NCI-H146 treated with DMSO at 0.1 percent for 48 hours (cell line): ENCODE results near the gene FMN1.
"Not testable (repeated sequence)": the region's sequence is repeated elsewhere in the genome, so short reads cannot be mapped to it uniquely, and the experiment has no call there.

Source experiments
- DNase-seq: peaks from one replicate; lab custom pipeline; 2025; ENCODE audit not compliant: unreplicated experiment; lab: John Stamatoyannopoulos, UW

Gene FMN1

DNA sequence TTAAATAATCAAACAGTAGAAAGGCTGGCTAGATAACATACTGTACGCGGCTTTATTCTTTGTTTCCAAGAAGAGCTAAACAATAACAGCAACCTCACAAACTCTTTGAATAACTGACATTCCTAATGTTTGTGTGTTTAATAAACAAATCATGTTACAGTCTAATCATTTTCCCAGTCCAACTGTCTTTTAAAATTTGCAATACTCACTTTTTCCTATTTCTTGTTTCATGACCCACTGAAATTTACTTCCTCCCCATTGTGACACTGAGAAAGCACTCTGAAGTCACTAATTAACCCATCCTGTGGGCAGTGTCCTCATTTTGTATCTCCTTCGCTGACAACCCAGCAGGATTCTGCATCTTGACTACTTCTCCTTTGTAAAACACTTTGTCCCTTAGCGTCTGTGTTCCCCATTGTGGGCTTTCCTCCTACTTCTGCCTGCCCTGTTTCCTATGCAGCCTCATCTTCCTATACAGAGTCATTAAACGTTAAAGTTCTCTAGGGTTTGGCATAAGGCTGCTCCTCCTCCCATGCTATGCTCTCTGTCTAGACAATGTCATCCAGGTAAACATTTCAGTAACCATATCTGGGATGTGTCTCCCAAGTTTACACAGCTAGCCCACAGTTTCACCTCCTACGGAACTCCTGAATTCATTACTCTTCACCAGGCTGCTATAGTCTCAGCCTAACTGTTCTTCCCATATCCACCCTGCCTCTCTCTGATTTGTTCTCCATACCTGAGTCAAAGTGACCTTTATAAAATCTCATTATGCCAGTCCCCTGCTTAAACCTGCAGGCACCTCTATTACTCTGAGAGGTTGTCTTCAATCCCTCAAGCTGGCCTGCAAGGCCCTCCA, 327.8 kb downstream of the FMN1 start:
- no peak for DNase-seq

DNA sequence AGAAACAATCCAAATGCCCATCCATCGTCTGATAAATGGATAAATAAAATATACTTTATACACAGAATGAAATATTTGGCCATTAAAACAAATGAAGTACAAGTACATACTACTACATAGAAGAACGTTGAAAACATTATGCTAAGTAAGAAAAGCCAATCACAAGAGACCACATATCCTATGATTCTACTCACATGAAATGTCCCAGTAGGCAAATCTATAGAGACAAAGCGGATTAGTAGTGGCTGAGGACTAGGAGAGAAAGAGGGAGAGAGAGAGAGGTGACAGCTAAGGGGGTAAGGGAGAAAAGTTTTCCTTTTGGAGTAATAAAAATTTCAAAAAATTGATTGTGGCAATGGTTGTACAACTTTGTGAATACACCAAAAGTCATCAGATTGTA, 329.7 kb downstream of the FMN1 start:
- DNase-seq: no peak

DNA sequence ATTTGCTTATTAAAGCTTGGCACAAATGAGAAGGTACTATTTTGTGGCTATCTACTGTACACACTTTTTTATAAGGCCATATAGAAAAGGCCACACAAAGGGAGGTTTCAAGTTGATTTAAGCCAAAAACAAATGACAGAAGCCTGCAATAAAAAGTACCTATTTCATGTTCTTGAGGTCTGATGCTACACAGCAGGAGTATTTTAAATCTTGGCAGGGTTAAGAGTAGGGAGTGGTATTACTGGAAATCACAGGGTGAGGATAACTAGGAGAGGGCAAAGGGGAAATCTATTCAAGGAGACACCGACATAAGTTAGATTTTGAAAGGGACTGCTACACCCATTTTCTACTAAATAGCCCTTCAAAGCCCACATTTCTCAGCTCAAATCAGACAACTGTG, 330.5 kb downstream of the FMN1 start:
- no peak for DNase-seq

DNA sequence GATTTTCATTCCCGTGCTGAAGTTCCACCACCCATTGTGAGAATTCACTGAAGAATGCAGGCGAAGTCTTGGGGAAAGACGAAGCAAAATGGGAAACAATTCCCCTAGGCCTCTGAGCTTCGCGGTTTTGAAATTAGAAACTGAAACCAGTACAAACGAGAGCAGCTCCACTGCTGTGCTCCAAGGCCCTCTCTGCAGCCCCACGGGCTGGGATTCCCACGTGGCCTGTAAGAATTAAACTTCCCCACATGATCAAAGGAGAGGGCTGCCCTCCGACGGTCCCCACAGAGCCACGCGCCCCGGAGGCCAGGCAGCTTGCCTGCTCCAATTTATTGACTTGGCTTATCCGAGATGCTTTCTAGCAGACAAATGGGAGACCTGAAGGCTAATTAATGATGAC, 332.8 kb downstream of the FMN1 start:
- DNase-seq: no peak

DNA sequence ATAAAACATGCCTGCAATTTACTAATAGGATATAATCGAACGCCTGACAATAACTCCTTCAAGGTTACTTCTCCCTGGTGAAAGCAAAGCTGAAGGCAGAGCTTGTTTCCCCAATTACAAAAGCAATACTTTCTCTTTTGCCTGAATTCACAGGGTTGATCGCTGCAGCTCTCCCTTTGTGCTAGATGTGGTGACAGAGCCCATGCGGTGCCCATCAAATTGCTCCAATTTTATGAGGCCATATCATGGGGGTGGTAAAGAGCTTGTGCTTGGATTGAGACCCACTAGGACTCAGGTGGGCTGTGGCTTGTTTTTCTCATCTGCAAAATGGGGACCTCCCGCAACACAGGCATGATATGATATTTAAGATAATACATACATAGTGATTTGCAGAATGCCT, 333.3 kb downstream of the FMN1 start:
- DNase-seq: no peak

DNA sequence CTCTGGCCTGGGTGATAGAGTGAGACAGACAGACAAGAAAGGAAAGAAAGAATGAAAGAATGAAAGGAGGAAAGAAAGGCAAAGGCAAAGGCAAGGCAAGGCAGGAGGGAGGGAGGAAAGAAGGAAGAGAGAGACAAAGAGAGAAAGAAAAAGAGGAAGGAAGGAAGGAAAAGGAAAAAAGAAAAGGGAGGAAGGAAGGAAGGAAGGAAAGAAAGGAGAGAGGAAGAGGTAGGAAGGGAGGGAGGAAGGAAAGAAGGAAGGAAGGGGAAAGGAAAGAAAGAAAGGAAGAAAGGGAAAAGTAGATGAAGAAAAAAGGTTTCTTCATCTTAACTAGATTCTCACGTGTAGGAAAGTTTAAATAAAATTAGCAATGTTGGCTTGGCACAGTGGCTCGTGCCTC, 334.5 kb downstream of the FMN1 start:
- DNase-seq: no peak

DNA sequence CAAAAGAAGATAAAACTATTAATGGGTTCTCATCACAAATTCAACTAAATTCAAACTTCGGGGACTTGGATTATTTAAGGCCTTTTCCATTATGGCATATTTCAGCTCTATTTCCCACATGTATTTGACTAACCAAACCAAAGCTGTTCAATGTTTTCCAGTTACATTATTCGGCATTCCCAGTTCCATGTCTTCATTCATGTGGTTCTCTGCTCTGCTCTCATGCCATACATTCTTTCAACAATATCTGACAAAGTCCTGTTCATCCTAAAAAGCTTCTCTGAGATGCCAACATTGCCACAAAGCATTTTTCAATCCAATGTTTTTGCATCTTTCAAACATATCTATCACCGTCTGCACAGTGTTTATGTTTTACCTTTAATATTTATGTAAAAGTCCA, 335.3 kb downstream of the FMN1 start:
- no peak for DNase-seq

DNA sequence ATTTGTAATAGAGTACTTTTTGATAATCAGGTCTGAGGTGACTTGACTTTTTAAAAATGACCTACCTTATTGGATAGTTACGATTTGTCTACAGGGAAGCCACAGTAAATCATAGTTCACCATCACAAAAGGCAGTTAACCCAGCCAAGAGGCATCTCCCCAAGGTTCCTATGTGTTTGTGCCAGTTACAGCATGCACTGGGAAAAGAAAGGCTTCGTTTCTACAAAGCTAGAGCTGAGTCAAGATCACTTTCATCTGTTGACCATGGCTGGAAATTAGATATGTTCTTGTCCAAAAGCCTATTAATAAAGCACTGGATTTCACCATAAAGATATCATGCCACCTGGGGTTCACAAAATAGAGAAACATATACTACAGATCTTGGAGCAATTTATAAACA, 336.8 kb downstream of the FMN1 start:
- DNase-seq: no peak

DNA sequence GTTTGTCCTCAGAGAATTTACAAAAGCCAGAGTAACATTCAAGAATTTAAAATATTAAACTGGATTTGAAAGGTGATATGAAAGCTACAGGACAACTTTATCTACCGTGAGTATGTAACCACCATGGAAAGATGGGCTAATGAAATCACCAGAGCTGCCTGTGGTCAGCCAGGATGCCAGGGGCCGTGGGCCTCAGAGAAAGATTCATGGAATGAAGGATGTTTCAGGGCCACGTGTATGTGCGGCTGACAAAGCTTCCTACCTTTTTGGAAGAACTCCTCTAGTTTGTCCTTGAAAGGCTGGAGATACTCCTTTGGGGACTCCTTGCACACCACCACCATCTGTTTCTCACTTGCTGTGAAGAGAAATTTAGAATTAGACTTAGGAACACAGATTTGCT, 337.8 kb downstream of the FMN1 start:
- no peak for DNase-seq

DNA sequence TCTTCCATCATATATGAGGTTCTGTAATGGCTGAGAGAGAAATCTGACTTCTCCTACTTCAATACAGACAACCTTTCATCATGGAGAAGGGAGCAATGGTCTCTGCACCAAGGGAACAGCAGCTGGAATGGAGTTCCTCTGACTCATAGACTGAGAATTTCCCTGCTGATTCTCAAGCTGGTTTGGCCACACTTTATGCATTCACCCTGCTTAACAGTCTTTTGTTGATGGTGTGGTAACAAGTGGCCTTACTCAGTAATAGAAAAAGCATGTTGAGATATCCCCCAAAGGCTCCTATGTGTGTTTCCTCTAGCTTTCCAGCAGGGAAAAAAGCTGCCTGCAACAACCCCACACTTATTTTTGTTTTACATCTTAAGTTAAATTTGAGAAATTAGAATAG, 338.6 kb downstream of the FMN1 start:
- DNase-seq: no peak

DNA sequence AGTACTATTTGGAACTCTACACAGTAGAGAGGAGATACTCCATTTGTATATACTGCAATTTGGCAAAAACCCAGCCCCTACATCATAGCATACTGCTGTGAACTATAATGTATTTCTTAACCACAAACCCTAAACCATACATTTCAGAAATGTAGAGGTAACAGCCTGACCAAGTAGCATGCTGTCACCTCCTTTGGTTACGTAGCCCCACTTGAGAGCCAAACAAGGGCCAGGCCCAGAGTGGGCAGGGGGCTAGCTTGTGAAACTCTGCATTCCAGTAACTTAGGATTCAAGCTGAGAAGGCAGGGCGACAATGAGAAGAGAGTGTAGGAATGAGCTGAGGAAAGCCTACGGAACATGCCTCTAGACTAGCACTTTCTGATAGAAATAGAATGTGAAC, 340.9 kb downstream of the FMN1 start:
- no peak for DNase-seq

DNA sequence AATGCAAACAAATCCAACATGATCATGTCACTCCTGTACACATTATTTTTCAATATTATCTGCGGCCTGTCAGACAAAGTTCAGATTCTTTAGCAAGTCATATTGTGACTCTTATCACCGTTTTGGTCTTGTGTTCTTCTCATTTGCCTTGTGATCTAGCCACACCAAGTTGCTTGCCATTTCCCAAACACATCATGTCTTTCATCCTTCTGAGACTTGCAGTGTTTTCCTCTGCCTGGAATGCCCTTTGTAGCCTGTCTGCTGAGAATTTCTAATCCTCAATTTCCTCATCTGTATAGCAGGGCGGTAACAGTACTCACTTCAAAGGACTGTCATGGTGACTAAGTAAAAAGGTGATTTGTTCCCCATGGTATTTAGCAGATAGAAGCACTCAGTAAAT, 341.7 kb downstream of the FMN1 start:
- no peak for DNase-seq

DNA sequence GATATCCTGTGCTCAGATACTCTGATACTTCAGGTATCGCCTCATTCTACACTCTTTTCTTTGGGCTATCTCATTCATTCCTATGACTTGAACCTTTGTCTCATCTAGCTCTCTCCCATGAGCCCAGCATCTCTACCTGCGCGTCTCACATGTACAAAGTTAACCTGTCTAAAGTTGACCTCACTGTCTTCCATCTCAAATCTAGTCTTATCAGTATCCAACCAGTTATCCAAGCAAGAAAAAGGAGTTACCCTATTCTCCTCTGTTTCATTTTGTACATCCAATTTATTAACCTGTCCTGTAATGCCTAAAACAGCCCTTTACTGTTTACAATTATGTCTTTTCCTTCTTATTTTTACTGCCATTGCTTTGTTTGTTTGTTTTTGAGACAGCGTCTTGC, 342.5 kb downstream of the FMN1 start:
- no peak for DNase-seq

DNA sequence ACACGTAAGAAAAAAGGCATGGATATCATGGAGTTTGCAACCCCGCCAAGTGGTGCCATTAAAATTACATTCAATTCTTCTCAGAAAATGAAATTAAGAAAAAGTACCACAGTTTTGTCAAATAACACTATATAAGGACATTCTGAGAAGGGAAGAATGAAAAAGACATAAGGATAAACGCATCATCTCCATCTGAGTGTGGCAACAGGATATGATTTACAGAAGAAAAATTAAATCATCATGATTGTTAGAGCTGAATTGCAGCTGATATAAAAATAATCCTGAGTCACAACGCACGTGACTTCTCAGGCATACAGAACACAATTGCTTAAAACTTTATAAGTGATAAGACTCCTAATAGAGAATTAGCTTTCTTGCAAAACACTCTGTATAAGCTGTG, 342.9 kb downstream of the FMN1 start:
- DNase-seq: no peak

DNA sequence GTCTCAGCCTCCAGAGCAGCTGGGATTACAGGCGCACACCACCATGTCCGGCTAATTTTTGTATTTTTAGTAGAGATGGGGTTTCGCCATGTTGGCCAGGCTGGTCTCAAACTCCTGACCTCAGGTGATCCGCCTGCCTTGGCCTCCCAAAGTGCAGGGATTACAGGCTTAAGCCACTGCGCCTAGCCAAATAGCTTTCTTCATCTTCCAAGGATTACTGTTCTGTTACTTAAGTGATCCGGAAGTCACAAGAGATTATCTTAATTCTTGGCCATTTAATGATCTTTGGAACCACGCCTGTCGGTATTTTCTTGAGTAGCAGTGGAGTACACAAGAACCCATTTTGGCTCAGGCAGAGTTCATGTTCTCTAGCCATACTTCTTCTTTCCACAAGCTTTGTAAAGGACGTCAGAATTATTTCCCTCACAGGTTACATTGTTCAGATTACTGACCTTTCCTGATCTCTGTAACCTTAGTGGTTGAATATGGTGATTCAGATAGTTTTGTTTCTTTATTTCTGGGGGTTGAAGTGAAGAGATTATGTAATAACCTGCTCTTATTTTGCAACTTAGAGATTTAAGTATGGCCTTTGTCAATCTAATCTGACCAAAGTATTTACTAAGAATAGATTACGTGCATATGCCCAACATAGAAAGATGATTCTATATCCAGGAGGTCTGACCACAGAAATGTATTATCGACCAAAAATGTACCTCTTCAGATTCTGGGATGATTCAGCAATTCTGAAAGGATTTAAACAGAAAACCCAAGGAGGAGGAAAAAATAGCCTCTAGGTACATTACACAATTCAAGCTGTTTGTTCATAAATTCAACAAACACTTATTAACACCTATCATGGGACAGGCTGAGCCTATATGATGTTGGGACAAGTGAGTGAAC, 344.5 kb downstream of the FMN1 start:
- no peak for DNase-seq

DNA sequence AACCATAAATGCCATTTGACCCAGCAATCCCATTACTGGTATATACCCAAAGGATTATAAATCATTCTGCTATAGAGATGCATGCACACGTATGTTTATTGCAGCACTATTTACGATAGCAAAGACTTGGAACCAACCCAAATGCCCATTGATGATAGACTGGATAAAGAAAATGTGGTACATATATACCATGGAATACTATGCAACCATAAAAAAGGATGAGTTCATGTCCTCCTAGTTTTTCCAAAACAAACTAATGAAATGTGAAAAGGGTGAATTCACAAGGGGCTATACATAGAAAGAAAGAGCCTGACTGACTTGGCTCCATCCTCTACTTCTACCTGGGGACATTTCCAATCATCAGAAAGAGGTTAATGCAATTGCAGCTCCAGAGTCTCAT, 347.8 kb downstream of the FMN1 start:
- DNase-seq: not testable (repeated sequence)

DNA sequence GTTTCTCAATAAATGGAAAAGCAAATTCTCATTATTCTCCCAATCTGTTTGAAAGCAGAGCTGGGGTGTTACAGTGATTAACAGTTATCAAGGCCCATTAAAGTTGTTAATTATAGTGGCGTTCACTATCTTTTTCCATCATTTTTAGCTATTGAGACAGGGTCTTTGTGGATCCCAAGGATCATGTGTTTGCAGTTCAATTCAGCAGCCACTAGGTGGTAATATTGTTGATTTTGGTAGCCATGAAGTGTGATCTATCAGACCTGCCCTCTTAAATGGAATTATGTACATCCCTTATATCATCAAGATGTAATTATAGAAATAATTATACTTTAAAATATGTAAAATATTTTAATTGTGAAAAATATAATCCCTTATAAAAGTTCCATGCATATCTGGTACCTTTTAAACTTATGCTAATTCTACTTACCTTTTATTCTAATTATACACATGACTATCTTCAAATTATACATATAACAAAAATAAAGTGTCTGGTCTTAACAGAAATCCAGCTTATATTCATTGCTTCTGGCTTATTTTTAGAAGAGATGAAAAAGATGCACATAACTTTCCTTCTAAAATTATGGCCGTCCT, 350.3 kb downstream of the FMN1 start:
- no peak for DNase-seq

DNA sequence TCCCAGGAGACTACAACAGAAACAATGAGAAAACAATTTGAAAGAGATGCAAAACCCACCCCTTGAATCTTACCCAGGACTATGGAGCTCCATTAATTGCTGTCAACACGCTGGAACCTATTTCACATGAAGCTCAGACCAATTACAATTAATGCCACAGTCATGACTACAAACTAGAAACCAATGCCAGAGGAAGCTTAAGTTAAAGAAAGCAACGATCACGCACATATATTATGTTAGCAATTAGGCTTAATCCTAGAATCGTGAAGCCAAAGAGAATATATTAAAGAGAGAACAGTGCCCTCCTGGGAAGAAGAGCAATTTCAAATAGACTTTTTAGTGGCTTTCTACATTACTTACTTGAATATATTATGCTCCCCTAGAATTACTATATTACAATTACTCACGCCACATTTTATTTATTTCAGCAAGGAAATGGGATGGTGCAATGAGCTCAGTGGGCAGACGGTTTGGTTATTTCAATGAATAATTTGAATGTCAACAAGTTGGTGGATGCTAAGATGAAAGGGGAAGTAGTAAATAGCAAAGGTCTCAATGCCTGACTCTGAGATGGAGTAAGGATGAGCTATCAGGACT, 351.2 kb downstream of the FMN1 start:
- DNase-seq: no peak

DNA sequence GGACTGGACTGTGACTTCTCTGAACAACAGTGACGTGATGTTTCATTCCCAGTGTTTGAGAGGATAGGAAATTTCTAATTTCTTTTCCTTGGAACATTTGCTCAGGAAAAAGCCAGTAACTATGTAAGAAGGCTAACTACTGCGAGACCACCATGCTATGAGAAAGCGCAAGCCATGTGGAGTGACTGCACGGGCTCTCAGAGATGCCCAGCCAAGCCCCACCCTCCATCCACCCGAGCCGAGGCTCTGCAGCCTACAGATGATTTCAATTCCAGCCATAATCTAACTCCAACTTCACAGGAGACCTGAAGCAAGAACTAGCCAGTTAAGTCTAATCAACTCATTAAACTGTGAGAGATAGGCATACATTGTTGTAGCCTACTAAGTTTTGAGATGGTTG, 352.4 kb downstream of the FMN1 start:
- no peak for DNase-seq

DNA sequence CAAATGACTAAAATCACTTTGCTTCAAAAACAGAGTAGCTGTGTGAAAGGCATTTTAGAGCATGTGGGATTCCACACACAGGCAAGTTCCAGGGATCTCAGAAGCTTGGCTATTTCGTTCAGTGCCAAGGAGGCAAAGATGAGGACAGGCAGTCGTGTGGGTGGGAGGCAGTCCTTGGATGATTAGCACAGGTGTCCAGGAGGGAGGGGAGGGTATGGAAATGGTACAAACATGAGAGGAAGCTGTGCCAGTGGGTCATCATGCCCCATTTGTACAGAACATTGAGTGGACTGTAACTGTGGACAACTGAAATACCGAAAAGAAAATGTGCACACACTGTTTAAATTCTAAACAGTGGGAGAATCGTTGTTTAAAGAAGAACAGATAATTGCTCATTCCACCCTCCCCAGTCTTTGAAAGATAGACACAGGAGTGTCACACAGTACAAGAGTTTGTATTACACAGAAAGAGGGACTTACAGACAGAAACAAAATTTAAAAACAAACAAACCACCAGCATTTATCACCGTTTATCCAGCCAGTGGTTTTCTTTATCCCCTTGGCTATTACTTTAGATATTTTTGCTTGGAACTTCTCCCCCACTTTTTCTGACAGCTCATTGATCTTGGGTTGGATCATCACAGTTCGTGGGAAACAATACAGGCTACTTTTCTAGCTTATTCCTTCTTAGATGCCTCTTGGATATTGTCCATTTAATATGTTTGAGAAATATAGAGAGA, 353.8 kb downstream of the FMN1 start:
- DNase-seq: no peak

DNA sequence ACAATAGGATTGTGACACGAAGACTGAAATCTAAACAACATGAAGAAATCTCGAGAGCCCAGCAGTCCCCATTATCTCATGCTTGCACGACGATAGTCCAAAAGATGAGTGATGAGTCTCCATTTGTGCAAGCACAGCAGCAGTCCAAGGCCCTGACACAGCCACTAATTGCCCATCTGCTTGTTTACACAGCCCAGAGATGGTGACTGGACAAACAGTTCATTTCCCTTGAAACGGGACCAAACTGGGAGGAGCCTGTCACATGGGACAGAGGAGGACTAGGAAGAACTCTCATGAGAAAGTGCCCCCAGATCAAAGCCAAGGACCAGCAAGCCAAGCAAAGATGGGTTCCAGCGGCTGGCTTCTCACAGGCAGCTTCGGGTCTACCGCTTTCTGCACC, 355.7 kb downstream of the FMN1 start:
- no peak for DNase-seq
